Small intestine (tissue), 7 donors: ENCODE data around the gene TOM1L2. TPM values are rescaled to one million over a fixed set of nuclear protein-coding genes. Genes with fewer than 3 reads are reported as not detected.

Experiments used
- DNase-seq, 2 donors: peaks; one replicate each; pipeline versions ENCODE4 v3.0.0 to v3.0.0-alpha.2; 2013
- FAIRE-seq: peaks from 2 replicates; lab custom pipeline; 2012; peaks lifted over from hg19 to GRCh38; lab: Jason Lieb, UNC
- H3K27ac ChIP-seq, 3 donors: one replicate each; pipeline ENCODE4 v1.5.1; 2013; ENCODE audit warnings: low read length in 2 of 3, mild to moderate bottlenecking in 2 of 3, control low read depth in 1 of 3, inconsistent platforms in 1 of 3, low read depth in 1 of 3, moderate library complexity in 1 of 3
- H3K27me3 ChIP-seq, 3 donors: one replicate each; pipeline ENCODE4 v1.6.1; 2013; ENCODE audit warnings: low read length in 3 of 3, inconsistent platforms in 1 of 3; ENCODE audit not compliant: control insufficient read depth in 3 of 3, insufficient read depth in 3 of 3
- H3K36me3 ChIP-seq, 3 donors: one replicate each; pipeline ENCODE4 v1.6.1; 2013; ENCODE audit warnings: low read length in 3 of 3, inconsistent platforms in 1 of 3, low read depth in 1 of 3, mild to moderate bottlenecking in 1 of 3, moderate library complexity in 1 of 3; ENCODE audit not compliant: control insufficient read depth in 3 of 3, insufficient read depth in 2 of 3
- H3K4me1 ChIP-seq, 3 donors: one replicate each; pipeline ENCODE4 v1.6.1; 2013; ENCODE audit warnings: low read length in 2 of 3, inconsistent platforms in 1 of 3, low read depth in 1 of 3, mild to moderate bottlenecking in 1 of 3, moderate library complexity in 1 of 3; ENCODE audit not compliant: control insufficient read depth in 3 of 3, insufficient read depth in 2 of 3
- H3K4me3 ChIP-seq, 3 donors: one replicate each; pipeline ENCODE4 v1.5.1; 2013; ENCODE audit warnings: low read length in 3 of 3, control low read depth in 1 of 3, inconsistent platforms in 1 of 3, low read depth in 1 of 3, mild to moderate bottlenecking in 1 of 3, moderate library complexity in 1 of 3
- H3K9me3 ChIP-seq, 2 donors: one replicate each; pipeline ENCODE4 v1.6.1; 2013; ENCODE audit warnings: low read depth in 1 of 2, low read length in 1 of 2; ENCODE audit not compliant: control insufficient read depth in 2 of 2, insufficient read depth in 1 of 2
- WGBS, 3 donors: extraction: QIAGEN DNeasy Blood & Tissue Kit; methylation state at CpG; one replicate each; pipeline ENCODE4 v1.1.7; 2013; 5-methylcytosine and 5-hydroxymethylcytosine counted together
- polyA plus RNA-seq, 4 donors: library from polyadenylated mRNA; stranded (reverse) in 3 of 4; unstranded in 1 of 4; fragments of 200-250 nt in 3 of 4; fragments of 120-200 nt in 1 of 4; gene quantifications; one replicate each; pipeline versions ENCODE4 v1.2.1 to v1.2.3, GENCODE V29; 2013
- donor health status: healthy with polysubstance abuse.
- donor health status: control.
- donor health status: control.
- donor health status: Bipolar disorder and iron deficiency.
- donor health status: healthy.

Gene TOM1L2
- polyA plus RNA-seq, 4 donors = 14.3 to 26.6 (median 24.7) TPM

DNA sequence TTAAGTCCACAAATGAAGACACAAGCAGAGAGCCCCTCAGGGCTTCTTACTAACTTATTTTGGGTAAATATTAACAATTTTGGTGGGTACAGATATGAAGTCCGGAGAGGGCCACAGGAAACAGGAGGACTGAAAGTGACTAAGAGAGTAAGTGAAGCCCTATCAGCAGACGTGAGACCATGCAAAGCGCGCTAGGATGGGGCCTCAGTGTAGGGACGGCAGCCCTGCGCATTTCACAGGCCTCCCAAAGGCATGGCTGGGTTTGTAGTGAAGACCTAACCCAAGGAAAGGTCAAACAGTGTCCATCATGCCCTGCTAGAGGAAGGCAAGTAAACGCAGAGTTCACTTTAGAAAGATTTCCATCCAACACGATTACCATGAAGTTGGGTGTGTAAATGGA, 75.5 kb downstream of the TOM1L2 start:
- Histone ChIP-seq H3K27ac (no peak overlapping the region), H3K27me3 (no peaks in the 10 kb centered on the region), H3K4me3 (no peak overlapping the region), H3K36me3 (peaks cover 4 to 54% (median 16%) of the 10 kb centered on the region in 3 donors), H3K9me3 (no peaks in the 10 kb centered on the region), H3K4me1 (peaks cover 2 to 12% (median 3%) of the 10 kb centered on the region in 3 donors)
- FAIRE-seq (no peak), DNase-seq (no peak)
- whole genome bisulfite sequencing, 3 donors = 88 to 93% (median 90%) methylated on average over 8 of the region's 8 CpGs

DNA sequence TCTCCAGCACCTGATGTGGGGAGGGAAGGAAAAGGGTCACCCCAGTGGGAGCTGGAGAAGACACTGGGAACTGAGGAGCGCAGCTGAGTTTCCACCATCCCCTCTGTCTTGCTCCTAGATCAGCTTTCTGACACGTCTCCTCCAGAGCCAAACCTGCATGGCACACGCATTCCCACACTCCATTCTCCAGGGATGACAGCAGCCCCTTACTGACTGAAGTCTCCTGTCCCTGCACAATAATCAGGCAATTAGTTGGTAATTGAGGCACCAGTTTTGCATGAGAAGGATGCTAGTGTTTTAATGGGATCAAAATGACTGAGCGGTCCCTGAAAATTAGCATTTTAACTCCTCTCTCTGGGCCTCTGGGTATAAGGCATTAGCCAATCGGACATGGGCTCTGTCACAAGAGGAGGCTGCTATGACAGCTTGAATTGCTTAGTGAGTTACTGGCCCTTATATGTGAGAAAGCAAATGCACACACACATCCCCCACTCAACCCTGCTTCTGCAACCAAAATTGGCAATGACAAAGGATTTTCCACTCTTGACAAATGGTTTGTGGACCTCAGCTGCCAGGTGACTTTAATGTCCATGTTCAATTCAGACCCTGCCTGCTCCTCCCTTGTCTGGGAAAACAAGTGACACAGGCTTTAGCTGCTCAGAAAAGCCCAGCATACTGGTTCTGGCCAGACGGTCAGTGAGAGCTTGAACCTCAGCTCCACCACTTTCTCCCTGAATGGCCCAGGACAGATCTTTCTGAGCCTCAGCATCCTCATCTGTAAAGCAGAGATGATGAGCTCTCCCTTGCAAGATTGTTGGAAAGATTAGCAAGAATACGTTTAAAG, 78.2 kb downstream of the TOM1L2 start:
- Histone ChIP-seq H3K9me3 (no peaks in the 10 kb centered on the region), H3K4me1 (no peaks in the 10 kb centered on the region), H3K4me3 (no peak overlapping the region), H3K27ac (no peak overlapping the region), H3K36me3 (peaks cover 4 to 64% (median 18%) of the 10 kb centered on the region in 3 donors), H3K27me3 (no peaks in the 10 kb centered on the region)
- DNase-seq (no peak), FAIRE-seq (no peak)
- 95 to 97% (median 96%) methylated on average over 7 of the region's 7 CpGs for WGBS, 3 donors

DNA sequence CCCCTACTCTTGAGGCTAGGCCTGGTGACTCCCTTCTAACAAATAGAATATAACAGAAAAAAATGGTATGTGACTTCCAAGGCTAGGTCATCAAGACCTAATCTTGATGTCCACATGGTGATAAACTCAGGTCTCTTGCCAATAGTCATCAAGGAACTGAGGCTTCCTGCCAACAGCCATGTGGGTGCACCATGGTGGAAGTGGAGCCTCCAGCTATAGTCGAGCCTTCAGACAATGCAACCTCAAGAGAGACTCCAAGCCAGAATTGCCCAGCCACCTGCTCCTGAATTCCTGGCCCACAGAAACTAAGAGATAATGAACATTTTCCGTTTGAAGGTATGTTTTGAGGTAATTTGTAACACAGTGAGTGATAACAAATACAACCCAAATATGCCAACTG, 79.5 kb downstream of the TOM1L2 start:
- DNase-seq (no peak), FAIRE-seq (no peak)
- no peaks in the 10 kb centered on the region for H3K27me3 ChIP-seq
- H3K36me3 ChIP-seq = peaks cover 0 to 65% (median 13%) of the 10 kb centered on the region in 3 donors
- H3K4me3 ChIP-seq = no peak overlapping the region
- no peaks in the 10 kb centered on the region for H3K9me3 ChIP-seq
- WGBS, 3 donors = 36 to 61% (median 41%) methylated on average over 2 of the region's 2 CpGs
- no peak overlapping the region for H3K27ac ChIP-seq
- H3K4me1 ChIP-seq = no peaks in the 10 kb centered on the region

DNA sequence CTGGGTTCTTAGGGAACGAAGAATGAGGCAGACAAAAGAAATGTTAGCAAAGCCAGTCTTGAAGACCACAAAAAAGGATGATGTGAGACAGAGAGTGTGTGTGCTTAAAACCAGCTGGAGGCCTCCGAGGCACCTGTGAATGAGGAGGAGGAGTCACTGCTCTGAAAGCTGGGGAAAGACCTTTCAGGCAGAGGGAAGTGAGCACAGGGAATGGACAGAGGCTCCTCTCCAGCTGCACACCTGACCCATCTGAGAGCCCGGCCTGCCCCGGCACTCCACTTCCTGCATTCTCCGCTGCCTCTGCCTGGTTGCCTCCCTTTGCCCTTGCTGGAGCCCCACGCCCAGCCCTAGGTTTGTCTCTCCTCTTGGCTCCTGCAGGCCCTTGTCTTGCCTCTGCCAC, 80.2 kb downstream of the TOM1L2 start:
- DNase-seq (no peak), FAIRE-seq (no peak)
- 66 to 73% (median 67%) methylated on average over 6 of the region's 6 CpGs for WGBS, 3 donors
- H3K27ac ChIP-seq = no peak overlapping the region
- H3K4me3 ChIP-seq = no peak overlapping the region
- H3K27me3 ChIP-seq = no peaks in the 10 kb centered on the region
- no peaks in the 10 kb centered on the region for H3K9me3 ChIP-seq
- peaks cover 0 to 72% (median 13%) of the 10 kb centered on the region in 3 donors for H3K36me3 ChIP-seq
- H3K4me1 ChIP-seq = no peaks in the 10 kb centered on the region

DNA sequence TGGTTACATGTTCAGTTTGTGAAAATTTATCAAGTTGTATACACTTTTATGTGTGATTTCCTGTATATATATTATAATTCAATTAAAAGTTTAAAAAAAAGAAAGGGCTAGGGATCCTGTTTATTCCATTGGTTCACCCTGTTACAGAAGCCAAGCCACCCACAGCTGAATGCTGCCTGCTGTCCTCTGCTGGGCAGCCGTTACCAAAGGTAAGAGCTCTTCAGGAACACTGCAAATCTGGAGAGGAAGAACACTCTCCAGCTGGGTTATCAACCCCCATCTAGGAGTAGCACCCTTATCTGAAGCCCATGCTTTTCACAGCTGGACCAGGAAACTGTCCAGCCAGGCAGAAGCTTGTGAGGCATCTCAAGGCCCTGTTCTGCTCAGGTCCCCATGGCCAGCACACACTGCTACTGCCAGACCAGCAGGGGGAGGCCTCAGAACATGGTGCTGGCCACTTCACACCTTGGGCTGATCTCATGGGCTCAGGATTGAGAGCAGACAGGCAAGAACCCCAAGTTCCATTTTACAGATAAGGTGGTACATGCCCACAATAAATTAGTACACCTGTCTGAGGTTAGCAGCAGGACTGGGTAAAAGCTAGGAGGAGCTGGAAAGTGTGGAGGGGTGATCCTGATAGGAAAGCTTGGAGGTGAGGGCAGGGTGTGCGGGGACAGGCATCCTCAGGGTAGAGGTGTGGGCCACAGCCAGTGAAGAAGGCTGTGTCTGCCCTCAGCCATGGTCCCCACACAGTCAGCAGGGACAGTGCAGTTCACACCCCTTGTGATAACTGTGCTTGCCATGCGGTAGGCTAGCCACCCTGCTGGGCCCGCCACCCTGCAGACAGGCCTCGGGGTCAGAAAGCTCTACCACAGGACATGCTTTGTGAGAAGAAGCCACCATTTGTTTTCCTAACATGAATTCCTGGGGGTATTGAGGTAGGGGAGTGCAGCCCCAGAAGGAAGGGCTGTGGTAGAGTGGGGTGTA, 81.1 kb downstream of the TOM1L2 start:
- DNase-seq (peak; percentile 74 to 76), FAIRE-seq (no peak)
- H3K9me3 ChIP-seq = no peaks in the 10 kb centered on the region
- H3K27me3 ChIP-seq = no peaks in the 10 kb centered on the region
- peaks cover 0 to 4% (median 0%) of the 10 kb centered on the region in 3 donors for H3K4me1 ChIP-seq
- no peak overlapping the region for H3K4me3 ChIP-seq
- H3K27ac ChIP-seq = no peak overlapping the region
- 94 to 99% (median 97%) methylated on average over 5 of the region's 5 CpGs for WGBS, 3 donors
- peaks cover 0 to 71% (median 10%) of the 10 kb centered on the region in 3 donors for H3K36me3 ChIP-seq

DNA sequence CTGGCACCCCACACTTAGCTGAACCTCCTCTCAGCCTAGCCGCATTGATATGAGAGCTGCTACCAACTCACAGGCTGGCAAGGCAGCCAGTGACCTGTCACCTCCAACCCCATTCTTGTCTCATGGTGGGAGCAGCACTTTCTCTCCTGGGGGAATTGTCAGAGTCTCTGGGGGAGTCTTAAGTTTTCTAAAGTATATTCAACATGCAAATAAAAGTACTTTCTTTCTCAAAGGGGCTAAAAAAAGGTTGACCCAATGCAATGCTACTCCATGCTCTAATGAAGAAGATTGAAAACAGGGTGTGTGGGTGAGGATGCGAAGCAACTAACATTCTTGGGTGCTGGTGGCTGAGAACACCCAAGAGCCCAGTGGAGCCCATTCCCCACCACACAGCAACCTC, 82.3 kb downstream of the TOM1L2 start:
- Histone ChIP-seq H3K4me3 (no peak overlapping the region), H3K36me3 (peaks cover 0 to 65% (median 10%) of the 10 kb centered on the region in 3 donors), H3K27ac (no peak overlapping the region), H3K27me3 (no peaks in the 10 kb centered on the region), H3K4me1 (peaks cover 0 to 4% (median 0%) of the 10 kb centered on the region in 3 donors), H3K9me3 (no peaks in the 10 kb centered on the region)
- FAIRE-seq (no peak), DNase-seq (no peak)
- 90 to 100% (median 97%) methylated on average over 2 of the region's 2 CpGs for WGBS, 3 donors

DNA sequence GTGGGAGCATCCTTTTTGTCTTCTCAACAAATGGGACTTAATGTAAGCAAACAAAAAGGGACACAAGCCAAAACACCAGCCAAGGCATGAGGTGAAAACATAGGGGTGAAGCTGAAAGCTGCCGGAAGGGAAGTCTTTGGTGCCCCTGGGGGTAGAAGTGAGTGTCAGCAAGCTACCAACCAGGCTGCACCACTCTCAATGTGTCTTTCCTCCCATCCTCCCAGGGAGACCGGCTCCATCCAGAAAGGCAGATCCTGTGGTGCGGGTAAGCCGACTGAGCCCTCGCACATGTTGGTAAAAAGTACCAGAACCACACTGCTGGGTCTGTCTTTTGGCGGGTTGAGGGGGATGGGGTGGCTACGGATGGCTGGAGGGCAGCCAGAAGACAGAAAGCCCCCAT, 83.4 kb downstream of the TOM1L2 start:
- peaks cover 0 to 4% (median 0%) of the 10 kb centered on the region in 3 donors for H3K4me1 ChIP-seq
- no peaks in the 10 kb centered on the region for H3K9me3 ChIP-seq
- FAIRE-seq (no peak), DNase-seq (no peak)
- H3K4me3 ChIP-seq = no peak overlapping the region
- WGBS, 3 donors = 86 to 96% (median 93%) methylated on average over 7 of the region's 7 CpGs
- H3K27ac ChIP-seq = no peak overlapping the region
- H3K36me3 ChIP-seq = peaks cover 0 to 70% (median 11%) of the 10 kb centered on the region in 3 donors
- no peaks in the 10 kb centered on the region for H3K27me3 ChIP-seq

DNA sequence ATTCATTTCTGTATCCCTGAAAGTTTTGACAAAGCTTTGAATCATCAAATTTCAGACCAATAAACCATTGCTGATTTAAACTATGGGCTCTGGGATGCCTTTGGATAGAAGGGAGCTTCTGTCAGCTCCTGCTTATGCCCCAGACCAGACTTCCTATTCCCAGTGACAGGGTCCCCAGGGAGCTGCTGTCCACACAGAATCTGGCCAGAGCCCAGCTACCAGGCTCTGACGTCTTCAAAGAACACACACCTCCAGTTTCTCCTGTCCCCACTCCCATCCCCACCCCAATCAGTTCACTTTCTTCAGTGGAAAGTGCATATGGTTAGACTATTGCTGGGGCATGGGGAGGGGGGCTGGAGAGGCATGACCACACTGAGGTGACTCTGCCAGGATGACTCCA, 83.8 kb downstream of the TOM1L2 start:
- 61 to 87% (median 82%) methylated on average over 1 of the region's 1 CpG for WGBS, 3 donors
- H3K27ac ChIP-seq = no peak overlapping the region
- H3K27me3 ChIP-seq = no peaks in the 10 kb centered on the region
- H3K9me3 ChIP-seq = no peaks in the 10 kb centered on the region
- DNase-seq (no peak), FAIRE-seq (no peak)
- no peak overlapping the region for H3K4me3 ChIP-seq
- H3K4me1 ChIP-seq = peaks cover 0 to 4% (median 0%) of the 10 kb centered on the region in 3 donors
- peaks cover 0 to 71% (median 11%) of the 10 kb centered on the region in 3 donors for H3K36me3 ChIP-seq
